H1 (cell line): Measurements from ENCODE around the gene SHOX. TPM values are rescaled to one million over a fixed set of nuclear protein-coding genes. Genes with fewer than 3 reads are reported as not detected.

Source experiments
- CTCF ChIA-PET: fragments of 300-600 bp; sonication (Branson Sonifier 250); formaldehyde crosslinking; loops from one replicate; lab custom pipeline; 2021; ENCODE audit not compliant: partially characterized antibody; lab: Charles Lee
- POLR2A ChIA-PET: fragments of 300-600 bp; sonication (Branson Sonifier 250); formaldehyde crosslinking; loops from one replicate; lab custom pipeline; 2021; ENCODE audit warnings: inconsistent platforms; ENCODE audit not compliant: partially characterized antibody; lab: Charles Lee
- DNase-seq, 2 experiments: peaks; one replicate each; pipeline versions ENCODE4 v3.0.0 to v3.0.0-alpha.2; 2010 to 2022; ENCODE audit warnings: low spot score in 2 of 2, low read depth in 1 of 2, mixed read lengths in 1 of 2
- FAIRE-seq: peaks from 2 replicates; lab custom pipeline; 2011; peaks lifted over from hg19 to GRCh38; lab: Jason Lieb, UNC
- H2AFZ ChIP-seq: 2 replicates; pipeline ENCODE4 v1.8.1; 2012; ENCODE audit warnings: low read length, inconsistent platforms
- H2AK5ac ChIP-seq: 2 replicates; pipeline ENCODE4 v1.6.1; 2013; ENCODE audit warnings: low read depth, low read length
- H2BK120ac ChIP-seq: replicated peaks from 2 replicates; pipeline ENCODE3; 2013; ENCODE audit warnings: low read depth, low read length, inconsistent platforms
- H2BK12ac ChIP-seq: 2 replicates; pipeline ENCODE4 v1.6.1; 2013; ENCODE audit warnings: low read depth, low read length
- H2BK15ac ChIP-seq: 2 replicates; pipeline ENCODE4 v1.6.1; 2013; ENCODE audit warnings: low read length
- H2BK20ac ChIP-seq: 2 replicates; pipeline ENCODE4 v1.6.1; 2013; ENCODE audit warnings: low read length
- H2BK5ac ChIP-seq: 2 replicates; pipeline ENCODE4 v1.6.1; 2013; ENCODE audit warnings: low read depth, low read length
- H3K14ac ChIP-seq: 2 replicates; pipeline ENCODE4 v1.6.1; 2013; ENCODE audit warnings: inconsistent platforms; ENCODE audit not compliant: insufficient read length
- H3K18ac ChIP-seq: 2 replicates; pipeline ENCODE4 v1.6.1; 2013; ENCODE audit warnings: low read length; ENCODE audit errors: extremely low read depth
- H3K23ac ChIP-seq: 2 replicates; pipeline ENCODE4 v1.6.1; 2013; ENCODE audit warnings: inconsistent platforms; ENCODE audit not compliant: insufficient read length
- H3K23me2 ChIP-seq: 2 replicates; pipeline ENCODE4 v1.6.1; 2013; ENCODE audit warnings: low read depth, low read length
- H3K27ac ChIP-seq: 2 replicates; pipeline ENCODE4 v1.6.1; 2011; ENCODE audit warnings: low read depth, low read length, inconsistent platforms
- H3K27me3 ChIP-seq, 4 experiments: replicated peaks in 1 of 4; 1 replicate in 1 of 4; 2 replicates in 3 of 4; pipeline versions ENCODE4 v1.6.1 to v1.8.1; 2011 to 2013; ENCODE audit warnings: low read length in 3 of 4, mild to moderate bottlenecking in 3 of 4, inconsistent platforms in 2 of 4, mixed read lengths in 2 of 4, moderate library complexity in 1 of 4; ENCODE audit not compliant: control insufficient read depth in 3 of 4, insufficient read depth in 3 of 4; ENCODE audit errors: extremely low read depth in 1 of 4
- H3K36me3 ChIP-seq, 4 experiments: 2 replicates each; pipeline versions ENCODE4 v1.6.1 to v1.8.1; 2011 to 2013; ENCODE audit warnings: mild to moderate bottlenecking in 4 of 4, low read length in 3 of 4, moderate library complexity in 2 of 4, control low read depth in 1 of 4, inconsistent platforms in 1 of 4; ENCODE audit not compliant: insufficient read depth in 4 of 4, control insufficient read depth in 2 of 4
- H3K4ac ChIP-seq: replicated peaks from 2 replicates; pipeline ENCODE3; 2013; ENCODE audit warnings: low read length, low read depth, mixed read lengths, inconsistent platforms; ENCODE audit not compliant: insufficient read length
- H3K4me1 ChIP-seq, 4 experiments: replicated peaks in 1 of 4; 1 replicate in 1 of 4; 2 replicates in 3 of 4; pipeline versions ENCODE4 v1.6.1 to v1.8.1; 2011 to 2013; ENCODE audit warnings: low read length in 3 of 4, inconsistent platforms in 2 of 4, mixed read lengths in 1 of 4; ENCODE audit not compliant: insufficient read depth in 4 of 4, control insufficient read depth in 3 of 4
- H3K4me2 ChIP-seq, 2 experiments: 2 replicates each; pipeline versions ENCODE4 v1.6.1 to v1.8.1; 2011 to 2013; ENCODE audit warnings: low read depth in 2 of 2, low read length in 2 of 2, control low read depth in 1 of 2, inconsistent platforms in 1 of 2, mild to moderate bottlenecking in 1 of 2; ENCODE audit not compliant: insufficient read depth in 1 of 2
- H3K4me3 ChIP-seq, 4 experiments: fragments of 200-600, 300-600 bp in 1 of 4; sonication (generic), shearing (Covaris generic), sonication (Bioruptor Twin) in 1 of 4; 2 replicates each; pipeline versions ENCODE4 v1.5.1 to v1.8.1; 2011 to 2016; ENCODE audit warnings: low read length in 4 of 4, low read depth in 3 of 4, control low read depth in 2 of 4, inconsistent platforms in 2 of 4, mild to moderate bottlenecking in 2 of 4, mixed read lengths in 1 of 4, moderate library complexity in 1 of 4; ENCODE audit not compliant: insufficient read depth in 2 of 4; ENCODE audit errors: extremely low read depth in 1 of 4
- H3K56ac ChIP-seq: replicated peaks from 2 replicates; pipeline ENCODE3; 2013; ENCODE audit warnings: low read depth, mild to moderate bottlenecking, mixed read lengths, low read length, inconsistent platforms; ENCODE audit not compliant: insufficient read length
- H3K79me1 ChIP-seq: 2 replicates; pipeline ENCODE4 v1.6.1; 2013; ENCODE audit warnings: low read depth, low read length, control low read depth
- H3K79me2 ChIP-seq, 2 experiments: 2 replicates each; pipeline versions ENCODE4 v1.6.1 to v1.8.1; 2012 to 2013; ENCODE audit warnings: low read length in 2 of 2, mild to moderate bottlenecking in 2 of 2, inconsistent platforms in 1 of 2; ENCODE audit not compliant: insufficient read depth in 2 of 2, control insufficient read depth in 1 of 2
- H3K9ac ChIP-seq, 4 experiments: replicated peaks in 1 of 4; 1 replicate in 1 of 4; 2 replicates in 3 of 4; pipeline versions ENCODE4 v1.6.1 to v1.8.1; 2011 to 2013; ENCODE audit warnings: low read depth in 3 of 4, low read length in 3 of 4, control low read depth in 2 of 4, mild to moderate bottlenecking in 2 of 4, moderate library complexity in 2 of 4, inconsistent platforms in 1 of 4; ENCODE audit errors: extremely low read depth in 1 of 4
- H3K9me3 ChIP-seq, 2 experiments: 2 replicates each; pipeline versions ENCODE4 v1.6.1 to v1.8.1; 2012 to 2013; ENCODE audit warnings: mild to moderate bottlenecking in 2 of 2, moderate library complexity in 2 of 2, control low read depth in 1 of 2, inconsistent platforms in 1 of 2, low read depth in 1 of 2, low read length in 1 of 2, mixed read lengths in 1 of 2; ENCODE audit not compliant: insufficient read depth in 2 of 2
- H4K20me1 ChIP-seq, 2 experiments: replicated peaks in 1 of 2; 2 replicates each; pipeline versions ENCODE3 to v1.8.1; 2011 to 2013; ENCODE audit warnings: inconsistent platforms in 2 of 2, low read length in 2 of 2, mild to moderate bottlenecking in 1 of 2; ENCODE audit not compliant: insufficient read depth in 2 of 2, control insufficient read depth in 1 of 2
- H4K5ac ChIP-seq: 2 replicates; pipeline ENCODE4 v1.6.1; 2013; ENCODE audit warnings: low read length, low read depth, mixed read lengths, inconsistent platforms; ENCODE audit not compliant: insufficient read length
- H4K8ac ChIP-seq: 2 replicates; pipeline ENCODE4 v1.8.0; 2013; ENCODE audit warnings: mild to moderate bottlenecking, moderate library complexity, low read length, inconsistent platforms; ENCODE audit not compliant: insufficient read depth; ENCODE audit errors: extremely low read depth
- H4K91ac ChIP-seq: replicated peaks from 2 replicates; pipeline ENCODE3; 2013; ENCODE audit warnings: low read length, mixed read lengths, inconsistent platforms; ENCODE audit not compliant: insufficient read length
- FOSL1 ChIP-seq: IDR thresholded peaks from 2 replicates; pipeline ENCODE4 v1.6.1; 2011; ENCODE audit warnings: mild to moderate bottlenecking, low read depth, low read length, moderate library complexity; ENCODE audit not compliant: insufficient read depth
- HDAC6 ChIP-seq: IDR thresholded peaks from one replicate; pipeline ENCODE4 v1.7.1; 2012; ENCODE audit warnings: low read depth, mild to moderate bottlenecking, inconsistent platforms, low read length, moderate library complexity
- JUN ChIP-seq: IDR thresholded peaks from 2 replicates; pipeline ENCODE4 v1.6.1; 2011; ENCODE audit warnings: low read depth, mild to moderate bottlenecking, improper control_type of control experiment, low read length
- POLR2AphosphoS5 ChIP-seq: IDR thresholded peaks from 2 replicates; pipeline ENCODE4 v1.6.1; 2011; ENCODE audit warnings: low read depth, low read length
- RFX5 ChIP-seq: IDR thresholded peaks from 2 replicates; pipeline ENCODE4 v1.6.1; 2011; ENCODE audit warnings: low read depth, low read length, improper control_type of control experiment, borderline replicate concordance
- SIN3A ChIP-seq, 2 experiments: IDR thresholded peaks in 1 of 2; conservative IDR thresholded peaks in 1 of 2; 2 replicates each; pipeline ENCODE4 v1.6.1; 2011 to 2012; ENCODE audit warnings: low read length in 2 of 2, improper control_type of control experiment in 1 of 2, low read depth in 1 of 2, mild to moderate bottlenecking in 1 of 2
- SIX5 ChIP-seq: IDR thresholded peaks from 2 replicates; pipeline ENCODE4 v1.6.1; 2011; ENCODE audit warnings: mild to moderate bottlenecking, low read depth, low read length
- SP1 ChIP-seq: IDR thresholded peaks from 2 replicates; pipeline ENCODE4 v1.6.1; 2011; ENCODE audit warnings: low read depth, low read length
- TAF7 ChIP-seq: optimal IDR thresholded peaks from 2 replicates; pipeline ENCODE3; 2011; ENCODE audit warnings: low read depth, mild to moderate bottlenecking, inconsistent platforms, low read length, moderate library complexity, borderline replicate concordance
- TCF12 ChIP-seq: IDR thresholded peaks from 2 replicates; pipeline ENCODE4 v1.6.1; 2011; ENCODE audit warnings: low read depth, mild to moderate bottlenecking, low read length
- WGBS, 2 experiments: shearing (Covaris generic) in 1 of 2; methylation state at CpG; one replicate each; pipeline versions ENCODE4 v1.1.6 to v1.1.7; 2013 to 2015; ENCODE audit warnings: low lambda C conversion rate in 2 of 2, mixed read lengths in 2 of 2, inconsistent platforms in 1 of 2, low coverage in 1 of 2, missing lambda C conversion rate in 1 of 2; ENCODE audit not compliant: insufficient replicate concordance in 2 of 2, insufficient coverage in 1 of 2, insufficient read length in 1 of 2; ENCODE audit errors: extremely low coverage in 1 of 2, missing lambda C conversion rate in 1 of 2; 5-methylcytosine and 5-hydroxymethylcytosine counted together
- polyA plus RNA-seq, 7 experiments: library from polyadenylated mRNA; depleted of rRNA in 3 of 7; stranded (reverse) in 5 of 7; unstranded in 2 of 7; fragments of >200 nt in 5 of 7; fragments of 200-250 nt in 2 of 7; gene quantifications; 1 replicate in 5 of 7; 2 replicates in 1 of 7; 4 replicates in 1 of 7; pipeline versions ENCODE4 v1.2.1 to v1.2.3, GENCODE V29; 2011 to 2013; ENCODE audit warnings: missing spikeins in 2 of 7, mixed read lengths in 2 of 7
- total RNA-seq: library from RNA; stranded (reverse); fragmentation: NEBNext Ultra II Directional; extraction: Animal tissue kit (Norgen Biotek cat#: 25700); gene quantifications from 2 replicates; pipeline ENCODE4 v1.2.1, GENCODE V29; 2021
- TF ChIP-seq, protein P1 (sequence below): IDR thresholded peaks from 2 replicates; pipeline ENCODE4 v1.6.1; 2012; ENCODE audit warnings: inconsistent platforms

Gene SHOX
- total and polyA plus RNA-seq, 2 of the 8 experiments (the other 6 are each of a cell fraction or from before 2014, with no cell fraction given) = 0.05 to 0.15 TPM

- H2AFZ ChIP-seq = no peak overlapping the region
- H2BK20ac ChIP-seq = no peak overlapping the region
- WGBS, 2 experiments = 87% methylated on average over 7 of the region's 7 CpGs; no CpG with 5 or more reads in 1 of the 2 experiments
- no peaks in the 10 kb centered on the region for H3K9me3 ChIP-seq
- no peaks in the 10 kb centered on the region for H3K36me3 ChIP-seq
- no peak overlapping the region for H2BK15ac ChIP-seq
- H3K9ac ChIP-seq = no peak overlapping the region
- peaks cover 0 to 5% (median 4%) of the 10 kb centered on the region in 4 experiments; a peak in 5 of 7 replicates for H3K4me1 ChIP-seq
- no peak for TF ChIP-seq TAF7
- no peak for TF ChIP-seq RFX5
- no peak for TF ChIP-seq SIX5
- TF ChIP-seq, protein P1, sequence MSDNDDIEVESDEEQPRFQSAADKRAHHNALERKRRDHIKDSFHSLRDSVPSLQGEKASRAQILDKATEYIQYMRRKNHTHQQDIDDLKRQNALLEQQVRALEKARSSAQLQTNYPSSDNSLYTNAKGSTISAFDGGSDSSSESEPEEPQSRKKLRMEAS = no peak
- TF ChIP-seq POLR2AphosphoS5 = no peak
- TF ChIP-seq TCF12 = no peak
- TF ChIP-seq JUN = no peak
- no peak for TF ChIP-seq FOSL1
- TF ChIP-seq SP1 = no peak
- no peak for TF ChIP-seq HDAC6
- TF ChIP-seq SIN3A (conservative IDR thresholded peaks at IDR 0.05 in 1 of 2, IDR thresholded peaks at IDR 0.05 in 1 of 2; ENCODE audit: low read depth in 1 of 2, low read length in 2 of 2) = no peak
- H2AK5ac ChIP-seq = no peak overlapping the region
- H3K23ac ChIP-seq = no peak overlapping the region
- no peak overlapping the region for H3K18ac ChIP-seq
- H3K4ac ChIP-seq = no peak overlapping the region
- FAIRE-seq = no peak
- H3K56ac ChIP-seq = no peak overlapping the region
- H3K27me3 ChIP-seq = peaks cover 0 to 2% (median 0%) of the 10 kb centered on the region in 4 experiments; a peak in 2 of 7 replicates
- H3K79me1 ChIP-seq = no peaks in the 10 kb centered on the region
- no peak overlapping the region for H4K91ac ChIP-seq
- no peak overlapping the region for H3K4me2 ChIP-seq
- CTCF ChIA-PET = no interaction called here
- no peaks in the 10 kb centered on the region for H4K20me1 ChIP-seq
- H3K4me3 ChIP-seq = no peak overlapping the region
- peak in 1 of 2 experiments; percentile 35 for DNase-seq
- no peak overlapping the region for H2BK5ac ChIP-seq
- no peak overlapping the region for H4K8ac ChIP-seq
- H3K27ac ChIP-seq = no peak overlapping the region
- no peak overlapping the region for H4K5ac ChIP-seq
- no peak overlapping the region for H2BK120ac ChIP-seq
- H2BK12ac ChIP-seq = no peak overlapping the region
- no peak overlapping the region for H3K14ac ChIP-seq
- no peaks in the 10 kb centered on the region for H3K79me2 ChIP-seq
- POLR2A ChIA-PET = no interaction called here
- H3K23me2 ChIP-seq = peaks cover 2% of the 10 kb centered on the region; the same call in 1 of the 2 replicates
Measured at GRCh38 chrX:581720-582298, 48.8 kb upstream of the SHOX start.
